Stimulated activated naive B cell treated with anti-CD40 and anti-IgM and Interleukin-4, amounts not matched to agents 10 μg/mL and 1 μg/mL and 100 μg/mL, for 72 hours (primary cell): ENCODE measurements around the gene AMIGO3.
"Not testable (repeated sequence)": the region's sequence is repeated elsewhere in the genome, so short reads cannot be mapped to it uniquely, and the experiment has no call there.

Experiments used
- ATAC-seq, 2 donors: fragments of 150-1000 bp; cut with Tn5 transposase; replicated peaks; 2 replicates each; pipeline ENCODE4 v1.10.0; 2021; ENCODE audit warnings: moderate library complexity in 1 of 2
- DNase-seq: peaks from one replicate; pipeline ENCODE4 v3.0.0; 2021
- H3K27ac Mint-ChIP-seq: one replicate; pipeline ENCODE4 v1.8.0; 2022; ENCODE audit warnings: mild to moderate bottlenecking, mixed read lengths
- H3K27me3 Mint-ChIP-seq, 2 donors: one replicate each; pipeline ENCODE4 v1.8.0; 2022; ENCODE audit warnings: mixed read lengths in 2 of 2
- H3K36me3 Mint-ChIP-seq, 2 donors: one replicate each; pipeline ENCODE4 v1.8.0; 2022; ENCODE audit warnings: mixed read lengths in 2 of 2, mild to moderate bottlenecking in 1 of 2
- H3K4me1 Mint-ChIP-seq, 2 donors: one replicate each; pipeline ENCODE4 v1.8.0; 2022; ENCODE audit warnings: mixed read lengths in 2 of 2, mild to moderate bottlenecking in 1 of 2
- H3K4me3 Mint-ChIP-seq, 2 donors: one replicate each; pipeline ENCODE4 v1.8.0; 2022; ENCODE audit warnings: mild to moderate bottlenecking in 2 of 2, mixed read lengths in 2 of 2, moderate library complexity in 1 of 2
- H3K9me3 Mint-ChIP-seq, 2 donors: one replicate each; pipeline ENCODE4 v1.8.0; 2022; ENCODE audit warnings: mixed read lengths in 2 of 2, mild to moderate bottlenecking in 1 of 2

AMIGO3 gene

GRCh38 chr3:49719214-49719884, at the start of gene AMIGO3:
TSS of gene AMIGO3 (minus strand) at chr3:49719684. CDS start at chr3:49719465, 219 bp downstream.
- DNase-seq (peak; percentile 84), ATAC-seq (peak; percentile 70 to 72)
- Mint-ChIP-seq H3K4me1 (peaks cover 40 to 58% of the 10 kb centered on the region in 2 donors), H3K27me3 (no peaks in the 10 kb centered on the region), H3K4me3 (peak within 1 kb of the TSS; percentile 86 to 88), H3K27ac (peak within 1 kb of the TSS; percentile 91), H3K9me3 (peaks cover 0 to 3% of the 10 kb centered on the region in 2 donors), H3K36me3 (peaks cover 48 to 62% of the 10 kb centered on the region in 2 donors)

DNA sequence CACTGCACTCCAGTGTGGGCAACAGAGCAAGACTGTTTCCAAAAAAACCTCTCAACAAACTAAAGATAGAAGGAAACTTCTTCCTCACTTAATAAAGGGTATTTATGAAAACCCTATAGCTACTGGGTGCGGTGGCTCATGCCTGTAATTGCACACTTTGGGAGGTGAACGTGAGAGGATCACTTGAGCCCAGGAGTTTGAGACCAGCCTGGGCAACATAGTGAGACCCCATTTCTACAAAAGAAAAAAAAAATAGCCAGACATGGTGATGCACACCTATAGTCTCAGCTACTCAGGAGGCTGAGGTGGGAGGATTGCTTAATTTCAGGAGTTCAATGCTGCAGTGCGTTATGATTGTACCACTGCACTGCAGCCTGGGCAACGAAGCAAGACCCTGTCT, 44.5 kb upstream of the AMIGO3 start:
- Mint-ChIP-seq H3K4me3 (no peak overlapping the region), H3K9me3 (no peaks in the 10 kb centered on the region), H3K36me3 (peaks cover 9 to 12% of the 10 kb centered on the region in 2 donors), H3K27ac (no peak overlapping the region), H3K27me3 (no peaks in the 10 kb centered on the region), H3K4me1 (peaks cover 4 to 9% of the 10 kb centered on the region in 2 donors)
- no peak for DNase-seq
- no peak for ATAC-seq

DNA sequence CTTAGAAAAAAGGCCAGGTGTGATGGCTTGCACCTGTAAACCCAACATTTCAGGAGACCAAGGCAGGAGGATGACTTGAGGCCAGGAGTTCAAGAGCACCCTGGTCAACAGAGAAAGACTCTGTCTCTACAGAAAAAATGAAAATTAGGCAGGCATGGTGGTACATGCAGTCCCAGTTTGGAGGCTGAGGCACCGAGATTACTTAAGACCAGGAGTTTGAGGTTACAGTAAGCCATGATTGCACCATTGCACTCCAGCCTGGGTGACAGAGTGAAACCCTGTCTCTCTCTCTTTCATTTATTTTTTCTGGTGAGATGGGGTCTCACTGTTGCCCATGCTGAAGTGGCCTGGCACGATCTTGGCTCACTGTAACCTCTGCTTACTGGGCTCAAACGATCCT, 42.2 kb upstream of the AMIGO3 start:
- peaks cover 4 to 21% of the 10 kb centered on the region in 2 donors for H3K4me1 Mint-ChIP-seq
- peaks cover 11 to 12% of the 10 kb centered on the region in 2 donors for H3K36me3 Mint-ChIP-seq
- H3K9me3 Mint-ChIP-seq, result no peaks in the 10 kb centered on the region
- DNase-seq (no peak), ATAC-seq (no peak)
- no peak overlapping the region for H3K4me3 Mint-ChIP-seq
- H3K27me3 Mint-ChIP-seq, result no peaks in the 10 kb centered on the region
- H3K27ac Mint-ChIP-seq, result no peak overlapping the region

GRCh38 chr3:49759226-49759625, 39.7 kb upstream of the AMIGO3 start:
- DNase-seq, result no peak
- Mint-ChIP-seq H3K9me3 (no peaks in the 10 kb centered on the region), H3K4me1 (peaks cover 12 to 18% of the 10 kb centered on the region in 2 donors), H3K36me3 (peaks cover 4 to 11% of the 10 kb centered on the region in 2 donors), H3K27me3 (no peaks in the 10 kb centered on the region), H3K27ac (no peak overlapping the region), H3K4me3 (no peak overlapping the region)
- no peak for ATAC-seq

GRCh38 chr3:49757197-49757596, 37.7 kb upstream of the AMIGO3 start:
- Mint-ChIP-seq H3K36me3 (peaks cover 4 to 17% of the 10 kb centered on the region in 2 donors), H3K27me3 (no peaks in the 10 kb centered on the region), H3K27ac (no peak overlapping the region), H3K9me3 (no peaks in the 10 kb centered on the region), H3K4me1 (peaks cover 17 to 24% of the 10 kb centered on the region in 2 donors), H3K4me3 (no peak overlapping the region)
- DNase-seq (no peak), ATAC-seq (no peak)

DNA sequence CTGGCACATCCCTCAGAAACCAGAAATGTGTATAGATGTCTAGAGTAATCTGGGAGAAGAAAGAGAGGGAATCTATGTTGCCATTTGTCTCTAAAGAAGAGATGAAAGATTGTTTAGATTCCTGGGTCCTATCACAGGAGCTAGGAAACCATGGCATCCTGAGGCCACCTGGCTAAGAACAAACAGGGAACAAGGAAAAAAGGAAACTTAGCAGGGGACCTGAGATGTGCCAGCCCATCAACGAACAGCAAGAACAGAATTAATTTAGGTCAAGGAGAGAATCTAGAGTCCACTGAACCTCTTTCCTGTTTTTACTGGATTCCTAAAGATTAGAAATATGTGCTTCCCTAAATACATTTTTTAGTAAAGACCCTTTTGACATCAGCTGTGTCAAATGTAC, 36.6 kb upstream of the AMIGO3 start:
- H3K36me3 Mint-ChIP-seq, result peaks cover 4 to 17% of the 10 kb centered on the region in 2 donors
- peaks cover 17 to 24% of the 10 kb centered on the region in 2 donors for H3K4me1 Mint-ChIP-seq

GRCh38 chr3:49754536-49754935, 35.1 kb upstream of the AMIGO3 start:
- Mint-ChIP-seq H3K4me3 (no peak overlapping the region), H3K27ac (no peak overlapping the region), H3K4me1 (peaks cover 15 to 24% of the 10 kb centered on the region in 2 donors)

More for the DNA sequence above, 36.6 kb upstream of the AMIGO3 start:
- Mint-ChIP-seq H3K4me3 (no peak overlapping the region), H3K9me3 (no peaks in the 10 kb centered on the region), H3K27ac (no peak overlapping the region), H3K27me3 (no peaks in the 10 kb centered on the region)
- ATAC-seq (no peak), DNase-seq (no peak)

GRCh38 chr3:49751501-49751900, 32.0 kb upstream of the AMIGO3 start:
- Mint-ChIP-seq H3K4me3 (no peak overlapping the region), H3K36me3 (peaks cover 4 to 28% of the 10 kb centered on the region in 2 donors), H3K9me3 (no peaks in the 10 kb centered on the region), H3K4me1 (peaks cover 11 to 16% of the 10 kb centered on the region in 2 donors), H3K27ac (no peak overlapping the region), H3K27me3 (no peaks in the 10 kb centered on the region)
- no peak for ATAC-seq
- DNase-seq, result no peak

More at GRCh38 chr3:49754536-49754935, 35.1 kb upstream of the AMIGO3 start:
- no peak for DNase-seq
- Mint-ChIP-seq H3K36me3 (peaks cover 4 to 22% of the 10 kb centered on the region in 2 donors), H3K9me3 (no peaks in the 10 kb centered on the region), H3K27me3 (no peaks in the 10 kb centered on the region)
- ATAC-seq, result no peak

GRCh38 chr3:49750056-49750455, 30.6 kb upstream of the AMIGO3 start:
- Mint-ChIP-seq H3K4me1 (peaks cover 6 to 11% of the 10 kb centered on the region in 2 donors), H3K27ac (no peak overlapping the region), H3K4me3 (no peak overlapping the region), H3K9me3 (no peaks in the 10 kb centered on the region), H3K27me3 (no peaks in the 10 kb centered on the region), H3K36me3 (peaks cover 4 to 27% of the 10 kb centered on the region in 2 donors)
- ATAC-seq, result no peak
- DNase-seq, result no peak

- DNase-seq, H3K27me3 Mint-ChIP-seq, H3K9me3 Mint-ChIP-seq, H3K4me3 Mint-ChIP-seq, ATAC-seq: not testable (repeated sequence)
- H3K27ac Mint-ChIP-seq, result peak overlapping the region; percentile 31
- peaks cover 7 to 10% of the 10 kb centered on the region in 2 donors for H3K4me1 Mint-ChIP-seq
- H3K36me3 Mint-ChIP-seq, result peaks cover 8 to 33% of the 10 kb centered on the region in 2 donors
Measured at GRCh38 chr3:49748874-49749273, 29.4 kb upstream of the AMIGO3 start.

DNA sequence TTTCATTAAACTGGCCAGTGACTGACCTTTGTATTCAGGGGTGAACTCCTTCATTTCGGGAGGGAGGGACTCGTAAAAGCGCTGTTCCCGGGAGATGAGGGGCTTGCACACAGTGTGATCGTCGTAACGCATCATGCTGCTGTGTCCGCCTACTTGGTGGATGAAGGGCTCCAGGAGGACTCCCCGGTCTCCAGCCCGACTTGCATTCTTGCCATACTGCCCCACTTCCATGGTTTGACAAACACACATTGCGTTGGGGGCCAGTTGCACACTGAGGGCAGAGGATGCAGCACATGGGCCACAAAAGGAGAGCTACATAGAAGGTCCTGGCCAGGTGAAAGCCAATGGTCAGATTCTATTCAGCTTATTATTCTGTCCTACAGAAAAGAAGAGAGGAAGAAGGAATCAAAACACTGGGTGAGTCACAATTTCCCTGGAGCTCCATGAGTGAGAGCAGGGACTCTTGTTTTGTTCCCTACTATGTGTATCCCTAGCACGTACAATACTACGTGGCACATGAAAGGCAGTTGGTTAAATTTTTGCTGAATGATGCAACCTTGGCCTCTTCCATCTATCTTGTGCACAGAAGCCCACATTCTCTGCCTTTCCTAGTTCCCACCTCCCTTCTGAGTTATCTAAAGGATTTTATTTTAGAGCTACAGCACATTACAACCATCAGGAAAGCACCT, 28.5 kb upstream of the AMIGO3 start:
- no peaks in the 10 kb centered on the region for H3K27me3 Mint-ChIP-seq
- peak overlapping the region; percentile 34 for H3K27ac Mint-ChIP-seq
- peaks cover 4 to 8% of the 10 kb centered on the region in 2 donors for H3K4me1 Mint-ChIP-seq
- ATAC-seq, result no peak
- H3K36me3 Mint-ChIP-seq, result peaks cover 6 to 33% of the 10 kb centered on the region in 2 donors
- H3K9me3 Mint-ChIP-seq, result no peaks in the 10 kb centered on the region
- no peak overlapping the region for H3K4me3 Mint-ChIP-seq
- no peak for DNase-seq

DNA sequence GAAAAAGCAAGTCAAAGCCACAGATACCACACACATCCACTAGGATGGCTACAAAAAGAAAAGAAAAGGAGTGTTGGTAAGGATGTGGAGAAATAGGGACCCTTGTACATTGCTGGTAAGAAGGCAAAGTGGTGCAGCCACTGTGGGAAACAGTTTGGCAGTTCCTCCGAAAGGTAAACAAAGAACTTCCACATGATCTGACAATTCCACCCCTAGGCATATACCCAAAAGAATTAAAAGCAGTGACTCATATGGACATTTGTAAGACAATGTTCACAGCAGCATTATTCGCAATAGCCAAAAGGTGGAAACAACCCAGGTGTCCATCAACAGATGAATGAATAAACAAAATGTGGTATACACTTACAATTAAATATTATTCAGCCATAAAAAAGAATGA, 26.5 kb upstream of the AMIGO3 start:
- Mint-ChIP-seq H3K36me3 (peaks cover 6 to 31% of the 10 kb centered on the region in 2 donors), H3K27ac (no peak overlapping the region), H3K27me3 (no peaks in the 10 kb centered on the region), H3K4me1 (peaks cover 4 to 8% of the 10 kb centered on the region in 2 donors), H3K4me3 (no peak overlapping the region), H3K9me3 (no peaks in the 10 kb centered on the region)
- ATAC-seq (no peak), DNase-seq (no peak)

DNA sequence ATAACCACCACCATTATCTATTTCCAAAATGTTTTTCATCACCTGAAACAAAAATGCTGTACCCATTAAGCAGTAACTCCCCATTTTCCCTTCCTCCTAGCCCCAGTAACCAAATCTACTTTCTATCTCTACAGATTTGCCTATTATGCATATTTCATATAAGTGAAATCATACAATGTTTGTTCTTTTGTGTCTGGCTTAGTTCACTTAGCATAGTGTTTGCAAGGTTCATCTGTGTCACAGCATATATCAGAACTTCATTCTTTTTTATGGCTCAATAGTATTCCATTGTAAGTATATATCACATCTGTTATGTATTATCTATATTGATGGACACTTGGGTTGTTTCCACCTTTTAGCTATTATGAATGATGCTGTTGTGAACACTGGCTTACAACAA, 20.9 kb upstream of the AMIGO3 start:
- Mint-ChIP-seq H3K9me3 (peaks cover 0 to 2% of the 10 kb centered on the region in 2 donors), H3K36me3 (peaks cover 28 to 39% of the 10 kb centered on the region in 2 donors), H3K27ac (no peak overlapping the region), H3K4me1 (peaks cover 2 to 19% of the 10 kb centered on the region in 2 donors), H3K27me3 (no peaks in the 10 kb centered on the region), H3K4me3 (no peak overlapping the region)
- no peak for ATAC-seq
- no peak for DNase-seq

DNA sequence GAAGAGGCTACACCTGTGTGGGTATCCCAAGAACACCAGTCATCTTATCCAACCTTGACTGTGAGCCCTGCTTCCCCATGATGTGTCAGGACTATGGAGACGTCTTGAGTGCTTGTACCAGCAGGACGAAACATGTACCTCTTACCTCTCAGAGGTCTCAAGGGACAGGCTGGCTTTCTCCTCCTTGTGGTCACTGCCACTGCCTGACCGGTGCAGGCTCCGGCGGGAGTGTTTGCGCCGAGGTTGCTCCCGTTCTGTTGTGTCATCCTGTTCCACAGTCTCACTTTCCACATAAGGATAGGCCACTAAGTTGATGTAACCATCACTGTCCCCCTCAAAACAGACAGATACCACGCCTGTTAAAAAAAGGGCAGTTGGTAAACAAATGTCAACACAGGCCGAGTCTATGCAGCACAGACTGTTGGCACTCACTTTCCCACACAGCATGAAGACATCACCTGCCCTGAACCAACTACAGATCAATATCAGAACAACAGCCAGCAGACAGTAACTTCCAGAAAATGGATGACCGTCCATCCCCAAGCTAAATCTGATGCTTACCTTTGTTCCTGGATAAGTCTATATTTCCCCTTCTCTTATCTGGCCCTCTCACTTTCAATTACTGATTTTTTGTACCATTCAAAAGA, 18.7 kb upstream of the AMIGO3 start:
- Mint-ChIP-seq H3K36me3 (peaks cover 24 to 40% of the 10 kb centered on the region in 2 donors), H3K4me1 (peaks cover 2 to 11% of the 10 kb centered on the region in 2 donors), H3K9me3 (peaks cover 0 to 2% of the 10 kb centered on the region in 2 donors), H3K27me3 (no peaks in the 10 kb centered on the region), H3K4me3 (no peak overlapping the region), H3K27ac (no peak overlapping the region)
- ATAC-seq, result no peak
- no peak for DNase-seq
